HEK293T (cell line): ENCODE results near the gene TMEM19.

Experiments
- CTBP1 ChIP-seq: fragments of 450-650 bp; IDR thresholded peaks from 2 replicates; pipeline ENCODE4 v1.6.1; 2016; ENCODE audit warnings: borderline replicate concordance
- FOXA1 ChIP-seq: fragments of 450-650 bp; IDR thresholded peaks from 2 replicates; pipeline ENCODE4 v1.6.1; 2016; ENCODE audit warnings: mild to moderate bottlenecking
- FOXM1 ChIP-seq: fragments of 450-650 bp; IDR thresholded peaks from 2 replicates; pipeline ENCODE4 v1.6.1; 2017; ENCODE audit warnings: mild to moderate bottlenecking, borderline replicate concordance
- L3MBTL2 ChIP-seq: fragments of 450-650 bp; conservative IDR thresholded peaks from 2 replicates; pipeline ENCODE4 v1.6.1; 2016; ENCODE audit warnings: mild to moderate bottlenecking
- SP1 ChIP-seq: fragments of 450-650 bp; IDR thresholded peaks from 2 replicates; pipeline ENCODE4 v1.6.1; 2017
- SUZ12 ChIP-seq: fragments of 450-650 bp; IDR thresholded peaks from 2 replicates; pipeline ENCODE4 v1.6.1; 2016; ENCODE audit warnings: mild to moderate bottlenecking
- ZNF384 ChIP-seq: fragments of 450-650 bp; IDR thresholded peaks from 2 replicates; pipeline ENCODE4 v1.6.1; 2016
- TF ChIP-seq, protein P1 (sequence below): fragments of 450-650 bp; IDR thresholded peaks from 2 replicates; pipeline ENCODE4 v1.6.1; 2016

DNA sequence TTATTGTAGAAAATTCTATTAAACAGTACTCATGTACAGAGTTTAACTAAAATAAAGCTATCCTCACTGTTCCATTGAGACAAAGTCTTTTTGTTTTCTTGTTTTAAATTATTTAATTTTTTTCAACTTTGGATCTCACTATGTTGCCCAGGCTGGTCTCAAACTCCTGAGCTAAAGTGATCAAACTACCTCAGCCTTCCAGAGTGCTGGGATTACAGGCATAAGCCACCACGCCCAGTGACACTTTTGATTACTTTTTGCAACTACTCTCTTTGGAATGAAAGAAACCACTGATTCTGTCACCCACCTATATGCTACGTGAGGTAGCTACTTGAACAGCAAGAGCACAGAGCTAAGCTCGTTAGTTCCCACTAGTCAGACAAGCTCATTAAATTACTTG, 39.4 kb upstream of the TMEM19 start:
- no peak for TF ChIP-seq ZNF384
- no peak for TF ChIP-seq FOXA1
- no peak for TF ChIP-seq SP1
- TF ChIP-seq SUZ12: no peak
- no peak for TF ChIP-seq L3MBTL2
- TF ChIP-seq, protein P1, sequence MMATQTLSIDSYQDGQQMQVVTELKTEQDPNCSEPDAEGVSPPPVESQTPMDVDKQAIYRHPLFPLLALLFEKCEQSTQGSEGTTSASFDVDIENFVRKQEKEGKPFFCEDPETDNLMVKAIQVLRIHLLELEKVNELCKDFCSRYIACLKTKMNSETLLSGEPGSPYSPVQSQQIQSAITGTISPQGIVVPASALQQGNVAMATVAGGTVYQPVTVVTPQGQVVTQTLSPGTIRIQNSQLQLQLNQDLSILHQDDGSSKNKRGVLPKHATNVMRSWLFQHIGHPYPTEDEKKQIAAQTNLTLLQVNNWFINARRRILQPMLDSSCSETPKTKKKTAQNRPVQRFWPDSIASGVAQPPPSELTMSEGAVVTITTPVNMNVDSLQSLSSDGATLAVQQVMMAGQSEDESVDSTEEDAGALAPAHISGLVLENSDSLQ: no peak
- no peak for TF ChIP-seq FOXM1
- TF ChIP-seq CTBP1: no peak
